ENCODE measurements around the gene BCAS4.

- TF ChIP-seq MAX (CRISPR knock-in tag; IDR thresholded peaks at IDR 0.05) (no peak), FOXJ3 (CRISPR knock-in tag; IDR thresholded peaks at IDR 0.05; ENCODE audit: borderline replicate concordance) (no peak)
These were observed 31.3 kb downstream of the BCAS4 start for GRCh38 chr20:50826121-50826520.
